Measurements from ENCODE around the gene PLPPR5.

Gene PLPPR5

GRCh38 chr1:98937347-98937746 lies 67.3 kb downstream of the PLPPR5 start:
- no peaks in the 10 kb centered on the region for H3K4me1 ChIP-seq (ENCODE audit: low read length)
- no peaks in the 10 kb centered on the region for H3K9me3 ChIP-seq (ENCODE audit: insufficient read depth, low read length)
- no peak overlapping the region for H3K4me2 ChIP-seq (ENCODE audit: low read length)
- H3K4me3 ChIP-seq (ENCODE audit: low read length), result no peak overlapping the region
- no peaks in the 10 kb centered on the region for H3K36me3 ChIP-seq (replicated peaks; ENCODE audit: low read depth, low read length)
- no peak overlapping the region for H3K9ac ChIP-seq (ENCODE audit: low read length)
- no peaks in the 10 kb centered on the region for H3K27me3 ChIP-seq (ENCODE audit: low read depth, low read length)
- H3K79me2 ChIP-seq (ENCODE audit: low read length), result no peaks in the 10 kb centered on the region
- H2AFZ ChIP-seq (ENCODE audit: low read depth, low read length), result no peak overlapping the region
- no peak overlapping the region for H3K27ac ChIP-seq (ENCODE audit: low read length)
- no peaks in the 10 kb centered on the region for H4K20me1 ChIP-seq (ENCODE audit: insufficient read depth, low read length)
- TF ChIP-seq, protein P1, sequence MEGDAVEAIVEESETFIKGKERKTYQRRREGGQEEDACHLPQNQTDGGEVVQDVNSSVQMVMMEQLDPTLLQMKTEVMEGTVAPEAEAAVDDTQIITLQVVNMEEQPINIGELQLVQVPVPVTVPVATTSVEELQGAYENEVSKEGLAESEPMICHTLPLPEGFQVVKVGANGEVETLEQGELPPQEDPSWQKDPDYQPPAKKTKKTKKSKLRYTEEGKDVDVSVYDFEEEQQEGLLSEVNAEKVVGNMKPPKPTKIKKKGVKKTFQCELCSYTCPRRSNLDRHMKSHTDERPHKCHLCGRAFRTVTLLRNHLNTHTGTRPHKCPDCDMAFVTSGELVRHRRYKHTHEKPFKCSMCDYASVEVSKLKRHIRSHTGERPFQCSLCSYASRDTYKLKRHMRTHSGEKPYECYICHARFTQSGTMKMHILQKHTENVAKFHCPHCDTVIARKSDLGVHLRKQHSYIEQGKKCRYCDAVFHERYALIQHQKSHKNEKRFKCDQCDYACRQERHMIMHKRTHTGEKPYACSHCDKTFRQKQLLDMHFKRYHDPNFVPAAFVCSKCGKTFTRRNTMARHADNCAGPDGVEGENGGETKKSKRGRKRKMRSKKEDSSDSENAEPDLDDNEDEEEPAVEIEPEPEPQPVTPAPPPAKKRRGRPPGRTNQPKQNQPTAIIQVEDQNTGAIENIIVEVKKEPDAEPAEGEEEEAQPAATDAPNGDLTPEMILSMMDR (IDR thresholded peaks at IDR 0.05; ENCODE audit: low read depth, low read length), result no peak
- no peak for TF ChIP-seq EZH2phosphoT487 (IDR thresholded peaks at IDR 0.05; ENCODE audit: low read depth)

DNA sequence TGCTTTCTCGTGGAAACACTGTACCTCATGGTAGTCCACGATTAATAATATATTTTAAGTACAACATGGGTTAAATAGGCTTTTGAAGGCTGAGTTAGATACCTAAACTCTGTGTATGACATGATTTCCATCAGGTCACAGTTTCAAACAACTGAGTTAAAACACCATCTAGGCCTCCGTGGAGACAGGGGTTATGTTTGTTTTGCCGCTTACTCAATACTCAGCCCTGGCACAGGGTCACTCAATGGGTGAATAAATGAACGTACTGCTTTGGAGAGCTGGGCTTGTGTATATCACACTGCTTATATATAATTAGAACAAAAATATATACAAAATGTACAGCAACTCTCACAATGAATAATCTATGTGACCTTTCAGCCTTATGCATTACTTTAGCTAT lies 72.5 kb downstream of the PLPPR5 start:
- no peaks in the 10 kb centered on the region for H4K20me1 ChIP-seq (ENCODE audit: insufficient read depth, low read length)
- no peak overlapping the region for H3K9ac ChIP-seq (ENCODE audit: low read length)

DNA sequence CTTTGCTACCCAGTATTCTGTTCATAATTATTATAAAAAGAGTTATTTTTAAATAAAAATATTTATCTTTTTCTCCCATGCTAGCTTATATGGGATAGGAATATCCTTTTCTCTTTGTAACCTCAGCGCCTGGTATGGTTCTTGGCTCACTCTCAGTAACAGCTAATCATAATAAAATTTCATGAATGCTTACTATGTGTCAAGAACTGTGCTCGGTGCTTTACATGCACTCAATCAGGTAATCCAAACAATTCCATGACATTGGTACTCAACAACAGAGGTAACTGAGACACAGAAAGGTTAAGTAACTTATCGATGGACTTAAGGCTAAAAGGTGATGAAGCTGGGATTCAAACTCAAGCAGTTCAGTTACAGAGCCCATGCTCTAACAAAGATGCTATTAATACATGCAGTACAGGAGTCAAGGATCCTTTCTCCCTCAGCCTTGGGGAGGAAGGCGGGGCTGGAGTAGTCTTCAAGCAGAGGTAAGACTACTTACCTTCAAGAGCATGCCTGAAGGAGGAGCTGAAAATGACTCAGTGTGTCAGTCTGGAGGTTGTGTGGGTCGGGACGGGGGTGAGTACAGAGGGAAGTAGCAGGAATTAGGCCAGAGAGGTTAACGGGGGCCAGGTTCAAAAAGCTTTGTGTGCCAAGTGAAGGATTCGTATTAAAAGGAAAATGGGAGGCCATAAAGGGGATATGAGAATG lies 73.4 kb downstream of the PLPPR5 start:
- no peak overlapping the region for H2AFZ ChIP-seq (ENCODE audit: low read depth, low read length)
- H3K4me2 ChIP-seq (ENCODE audit: low read length), result no peak overlapping the region
- H3K27ac ChIP-seq (ENCODE audit: low read length), result no peak overlapping the region
- H3K4me1 ChIP-seq (ENCODE audit: low read length), result no peaks in the 10 kb centered on the region
- no peaks in the 10 kb centered on the region for H3K9me3 ChIP-seq (ENCODE audit: insufficient read depth, low read length)
- no peaks in the 10 kb centered on the region for H4K20me1 ChIP-seq (ENCODE audit: insufficient read depth, low read length)
- H3K79me2 ChIP-seq (ENCODE audit: low read length), result no peaks in the 10 kb centered on the region
- TF ChIP-seq, protein P1 (IDR thresholded peaks at IDR 0.05; ENCODE audit: low read depth, low read length), result no peak
- no peak for TF ChIP-seq EZH2phosphoT487 (IDR thresholded peaks at IDR 0.05; ENCODE audit: low read depth)
- H3K27me3 ChIP-seq (ENCODE audit: low read depth, low read length), result no peaks in the 10 kb centered on the region
- no peak overlapping the region for H3K4me3 ChIP-seq (ENCODE audit: low read length)
- no peak overlapping the region for H3K9ac ChIP-seq (ENCODE audit: low read length)
- no peaks in the 10 kb centered on the region for H3K36me3 ChIP-seq (replicated peaks; ENCODE audit: low read depth, low read length)

More for the DNA sequence above, 72.5 kb downstream of the PLPPR5 start:
- H3K9me3 ChIP-seq (ENCODE audit: insufficient read depth, low read length), result no peaks in the 10 kb centered on the region
- H3K79me2 ChIP-seq (ENCODE audit: low read length), result no peaks in the 10 kb centered on the region
- H3K4me1 ChIP-seq (ENCODE audit: low read length), result no peaks in the 10 kb centered on the region
- H3K27me3 ChIP-seq (ENCODE audit: low read depth, low read length), result no peaks in the 10 kb centered on the region
- TF ChIP-seq, protein P1 (IDR thresholded peaks at IDR 0.05; ENCODE audit: low read depth, low read length), result no peak
- no peak for TF ChIP-seq EZH2phosphoT487 (IDR thresholded peaks at IDR 0.05; ENCODE audit: low read depth)
- no peak overlapping the region for H3K4me2 ChIP-seq (ENCODE audit: low read length)
- H2AFZ ChIP-seq (ENCODE audit: low read depth, low read length), result no peak overlapping the region
- no peaks in the 10 kb centered on the region for H3K36me3 ChIP-seq (replicated peaks; ENCODE audit: low read depth, low read length)
- H3K27ac ChIP-seq (ENCODE audit: low read length), result no peak overlapping the region
- H3K4me3 ChIP-seq (ENCODE audit: low read length), result no peak overlapping the region

DNA sequence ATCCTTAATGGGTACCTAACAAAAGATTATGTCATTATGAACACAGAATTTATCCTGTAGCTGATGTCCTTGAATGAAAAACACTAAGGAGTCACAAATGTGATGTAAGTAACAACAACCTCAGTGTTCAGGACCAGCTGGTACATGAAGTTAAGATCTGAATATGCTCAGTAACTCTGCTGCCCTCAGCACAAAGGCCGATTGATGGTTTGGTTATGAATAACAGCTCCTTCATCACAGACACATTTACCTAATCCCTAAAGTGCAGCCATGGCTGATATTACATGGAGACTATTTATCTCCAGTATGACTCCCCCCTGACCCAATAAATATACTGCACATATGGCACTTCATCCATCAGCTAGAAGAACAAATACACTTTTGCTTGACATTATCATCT lies 75.2 kb downstream of the PLPPR5 start:
- Histone ChIP-seq H3K9ac (ENCODE audit: low read length) (no peak overlapping the region), H3K79me2 (ENCODE audit: low read length) (no peaks in the 10 kb centered on the region), H4K20me1 (ENCODE audit: insufficient read depth, low read length) (no peaks in the 10 kb centered on the region), H3K9me3 (ENCODE audit: insufficient read depth, low read length) (no peaks in the 10 kb centered on the region), H3K27ac (ENCODE audit: low read length) (no peak overlapping the region), H3K27me3 (ENCODE audit: low read depth, low read length) (no peaks in the 10 kb centered on the region), H3K4me1 (ENCODE audit: low read length) (no peaks in the 10 kb centered on the region), H3K36me3 (replicated peaks; ENCODE audit: low read depth, low read length) (no peaks in the 10 kb centered on the region), H2AFZ (ENCODE audit: low read depth, low read length) (no peak overlapping the region), H3K4me2 (ENCODE audit: low read length) (no peak overlapping the region), H3K4me3 (ENCODE audit: low read length) (no peak overlapping the region)
- no peak for TF ChIP-seq EZH2phosphoT487 (IDR thresholded peaks at IDR 0.05; ENCODE audit: low read depth)
- TF ChIP-seq, protein P1 (IDR thresholded peaks at IDR 0.05; ENCODE audit: low read depth, low read length), result no peak
